ENCODE data around the gene DCP1B.

- TF ChIP-seq POLR2A (IDR thresholded peaks at IDR 0.05) (no peak), CTCF (IDR thresholded peaks at IDR 0.05) (no peak)
Measured at GRCh38 chr12:1989111-1989510, 15.1 kb downstream of the DCP1B start.
